T follicular helper cell (primary cell): ENCODE results near the gene CRAT.

Source experiments
- DNase-seq: peaks from one replicate; pipeline ENCODE4 v3.0.0-alpha.2; 2020; ENCODE audit warnings: low read depth

The CRAT gene

GRCh38 chr9:129089246-129089645 lies 21.3 kb downstream of the CRAT start:
- DNase-seq = no peak

DNA sequence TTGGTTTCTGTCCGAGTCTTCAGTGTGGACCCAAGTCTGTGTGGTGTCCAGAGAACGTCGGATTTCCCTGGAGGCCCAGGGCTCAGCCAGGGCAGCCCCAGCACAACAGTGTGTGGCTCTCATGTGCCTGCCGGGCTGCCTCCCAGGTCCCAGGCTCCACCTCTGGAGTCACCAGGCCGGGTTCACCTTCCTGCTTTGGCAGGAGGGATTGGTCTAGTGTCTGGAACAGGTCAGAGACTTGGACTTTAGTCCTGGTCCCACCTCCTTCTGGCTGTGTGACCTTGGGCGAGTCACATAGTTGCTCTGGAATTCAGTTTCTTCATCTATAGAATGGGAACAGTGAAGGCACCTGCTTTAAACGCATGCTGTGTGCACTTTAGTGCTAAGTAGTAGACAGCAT lies 26.5 kb downstream of the CRAT start:
- DNase-seq = no peak

- no peak for DNase-seq
These were observed 29.1 kb downstream of the CRAT start for GRCh38 chr9:129081388-129081904.

DNA sequence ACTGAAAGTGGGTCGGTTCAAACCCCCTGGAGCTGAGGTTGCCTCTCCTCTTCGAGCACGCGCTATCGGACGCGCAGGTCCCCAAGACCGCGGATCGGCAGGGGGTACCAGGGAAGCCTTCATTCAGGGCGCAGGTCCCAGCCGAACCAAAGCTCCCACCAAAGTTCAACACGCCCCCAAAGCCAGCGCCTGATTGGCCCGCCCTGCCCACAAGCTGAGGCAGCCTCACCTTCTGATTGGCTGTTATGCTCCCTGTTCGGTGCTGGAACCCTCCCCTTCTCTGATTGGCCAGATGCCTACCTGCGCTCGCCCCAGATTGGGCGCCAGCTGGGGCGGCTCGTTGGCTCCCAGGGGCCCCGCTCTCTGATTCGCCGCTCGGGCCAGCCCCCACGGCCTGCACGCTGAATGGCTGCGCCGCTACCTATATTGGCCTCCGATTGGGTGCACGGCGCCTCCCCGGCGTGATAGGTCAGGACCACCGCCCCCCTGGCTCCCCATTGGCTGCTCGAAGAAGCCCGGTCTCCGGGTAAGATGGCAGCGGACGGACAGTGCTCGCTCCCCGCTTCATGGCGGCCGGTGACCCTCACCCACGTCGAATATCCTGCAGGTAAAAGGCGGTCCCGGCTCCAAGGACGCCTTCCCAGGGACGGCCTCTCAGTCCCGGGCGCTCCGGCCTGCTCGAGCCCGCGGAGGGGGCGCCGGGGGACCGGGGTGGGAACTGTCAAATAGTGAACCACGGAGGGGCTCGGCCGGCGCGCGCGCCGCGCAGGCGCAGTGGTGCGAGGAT lies 29.8 kb downstream of the CRAT start, which contains the start of gene DOLPP1:
TSS of gene DOLPP1 (plus strand) at position 511 of the 787 bp plus-strand sequence. CDS start at position 532, 21 bp downstream.
- DNase-seq = peak; percentile 97

- DNase-seq = no peak
These were observed 30.3 kb downstream of the CRAT start for GRCh38 chr9:129080298-129080600.

DNA sequence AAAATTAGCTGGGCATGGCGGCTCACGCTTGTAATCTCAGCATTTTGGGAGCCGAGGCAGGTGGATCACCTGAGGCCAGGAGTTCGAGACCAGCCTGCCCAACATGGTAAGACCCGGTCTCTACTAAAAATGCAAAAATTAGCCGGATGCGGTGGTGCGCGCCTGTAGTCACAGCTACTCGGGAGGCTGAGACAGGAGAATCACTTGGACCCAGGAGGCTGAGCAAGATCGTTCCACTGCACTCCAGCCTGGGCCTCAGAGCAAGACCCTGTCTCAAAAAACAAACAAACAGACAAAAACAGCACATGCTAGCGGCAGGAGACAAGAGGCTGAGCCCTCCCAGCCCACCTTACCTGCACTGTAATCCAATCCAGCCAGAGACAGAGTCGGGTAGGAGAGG lies 30.8 kb downstream of the CRAT start:
- DNase-seq = no peak

GRCh38 chr9:129078691-129079503 lies 31.7 kb downstream of the CRAT start:
- DNase-seq = no peak

- no peak for DNase-seq
These were observed 33.4 kb downstream of the CRAT start for GRCh38 chr9:129077236-129077635.

DNA sequence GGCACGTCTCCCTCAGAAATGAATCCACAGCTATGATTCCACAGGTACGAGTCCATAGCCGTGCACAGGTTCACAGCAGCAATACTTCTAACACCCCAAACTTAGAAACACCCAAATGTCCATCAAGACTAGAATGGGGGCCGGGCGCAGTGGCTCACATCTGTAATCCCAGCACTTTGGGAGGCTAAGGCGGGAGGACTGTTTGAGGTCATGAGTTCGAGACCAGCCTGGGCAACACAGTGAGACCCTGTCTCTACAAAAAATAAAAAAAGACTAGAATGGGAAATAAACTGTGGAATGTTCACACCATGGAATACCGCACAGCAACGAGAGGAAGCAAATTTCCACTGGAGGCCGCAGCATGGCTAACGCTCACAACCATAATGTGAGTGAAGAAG lies 34.0 kb downstream of the CRAT start:
- no peak for DNase-seq

GRCh38 chr9:129075996-129076639 lies 34.5 kb downstream of the CRAT start:
- DNase-seq = no peak

DNA sequence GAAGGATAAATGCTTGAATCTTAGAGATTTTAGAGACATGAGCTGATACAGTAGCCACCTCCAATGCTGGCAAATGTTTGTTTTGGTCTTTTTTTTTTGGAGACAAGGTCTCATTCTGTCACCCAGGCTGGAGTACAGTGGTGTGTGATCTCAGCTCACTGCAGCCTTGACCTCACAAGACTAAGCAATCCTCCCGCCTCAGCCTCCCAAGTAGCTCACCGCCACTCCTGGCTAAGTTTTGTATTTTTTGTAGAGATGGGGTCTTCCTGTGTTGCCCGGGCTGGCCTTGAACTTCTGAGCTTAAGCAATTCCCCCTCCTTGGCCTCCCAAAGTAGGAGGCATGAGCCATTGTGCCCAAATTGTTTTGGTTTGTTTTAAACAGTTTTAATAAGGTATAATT lies 36.5 kb downstream of the CRAT start:
- no peak for DNase-seq

DNA sequence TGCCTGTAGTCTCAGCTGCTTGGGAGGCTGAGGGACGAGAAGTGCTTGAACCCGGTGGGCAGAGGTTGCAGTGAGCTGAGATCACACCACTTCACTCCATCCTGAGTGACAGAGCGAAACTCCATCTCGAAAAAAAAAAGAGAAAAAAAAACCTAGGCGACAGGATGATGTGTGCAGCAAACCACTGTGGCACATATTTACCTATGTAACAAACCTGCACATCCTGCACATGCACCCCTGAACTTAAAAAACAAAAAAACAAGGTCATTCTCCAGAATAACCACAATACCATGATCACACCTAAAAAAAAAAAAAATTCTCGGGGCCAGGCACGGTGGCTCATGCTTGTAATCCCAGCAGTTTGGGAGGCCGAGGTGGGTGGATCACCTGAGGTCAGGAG lies 37.2 kb downstream of the CRAT start:
- DNase-seq = no peak

DNA sequence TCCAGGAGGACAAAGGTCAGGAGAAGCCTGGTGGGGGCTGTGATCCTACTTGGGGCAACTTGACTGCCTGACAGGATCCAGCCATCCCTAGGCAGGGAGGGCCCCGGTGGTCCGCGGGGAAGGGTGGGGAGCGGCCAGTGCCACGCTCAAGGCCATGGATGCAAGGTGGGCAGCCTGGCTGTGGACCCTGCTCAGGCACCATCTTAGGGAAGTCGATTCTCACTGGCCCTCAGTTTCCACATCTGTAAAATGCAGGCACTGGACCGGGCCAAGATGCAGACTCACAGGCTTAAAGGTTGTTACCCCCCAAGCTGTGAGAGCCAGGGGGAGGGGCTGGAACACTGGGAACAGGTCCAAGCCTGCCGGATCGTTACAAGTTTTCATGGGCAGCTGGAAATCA lies 38.4 kb downstream of the CRAT start:
- DNase-seq = no peak

DNA sequence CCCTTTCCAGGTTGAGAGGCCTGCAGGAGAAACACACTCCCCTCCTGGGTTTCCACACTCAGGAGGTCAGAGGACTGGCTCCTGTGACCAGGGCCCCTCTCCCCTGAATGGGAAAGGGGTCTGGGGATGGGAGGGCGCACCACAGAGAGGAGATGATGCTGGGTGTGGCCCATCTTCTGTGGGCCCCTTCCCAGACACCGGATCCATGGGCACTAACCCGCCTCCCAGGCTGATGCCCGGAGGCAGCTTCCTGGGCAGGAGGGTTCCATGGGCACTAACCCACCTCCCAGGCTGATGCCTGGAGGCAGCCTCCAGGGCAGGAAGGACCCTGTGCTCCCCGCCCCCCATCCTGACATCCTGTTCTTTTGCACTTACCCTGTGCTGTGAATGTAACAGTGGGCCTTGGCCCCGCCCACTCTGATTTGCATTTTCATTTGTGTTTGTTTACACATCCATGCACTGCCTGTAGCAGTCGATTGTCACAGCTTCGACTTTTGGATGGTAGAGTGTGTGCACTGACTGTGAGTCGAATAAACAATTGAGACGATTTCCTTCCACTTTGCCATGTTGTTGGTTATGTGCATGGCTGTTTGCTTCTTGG lies 39.0 kb downstream of the CRAT start:
- DNase-seq = no peak

GRCh38 chr9:129070696-129071525 lies 39.7 kb downstream of the CRAT start:
- no peak for DNase-seq

DNA sequence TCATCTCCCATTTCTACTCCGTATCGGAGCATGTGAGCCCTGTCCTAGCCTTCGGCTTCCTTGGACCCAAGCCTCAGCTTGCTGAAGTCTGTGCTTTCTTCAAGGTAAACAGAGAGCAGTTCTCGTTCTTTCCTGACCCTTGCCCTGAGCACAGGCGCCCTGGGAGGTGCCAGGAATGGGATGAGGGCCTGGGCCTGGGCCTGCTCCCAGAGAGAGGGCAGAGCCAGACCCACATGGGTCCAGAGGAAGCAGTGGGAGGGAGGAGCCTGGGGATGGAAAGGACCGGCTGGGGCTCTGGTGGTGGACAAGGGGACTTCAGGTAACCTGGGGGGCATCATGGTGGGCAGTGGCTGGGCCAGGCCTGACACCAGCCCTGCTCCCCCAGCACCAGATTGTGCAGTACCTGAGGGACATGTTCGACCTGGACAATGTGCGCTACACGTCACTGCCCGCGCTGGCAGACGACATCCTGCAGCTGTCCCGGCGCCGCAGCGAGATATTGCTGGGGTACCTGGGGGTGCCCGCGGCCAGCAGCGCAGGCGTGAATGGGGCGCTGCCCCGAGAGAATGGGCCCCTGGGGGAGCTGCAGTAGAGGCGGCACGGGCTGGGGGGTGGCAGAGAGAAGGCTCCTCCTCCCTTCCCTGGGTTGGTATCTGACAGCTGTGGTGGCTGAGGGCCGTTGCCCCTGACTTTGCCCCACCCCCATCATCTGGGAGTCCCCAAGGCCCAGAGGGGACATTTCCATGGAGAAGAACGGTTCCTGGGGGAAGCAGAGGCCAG lies 40.5 kb downstream of the CRAT start:
- no peak for DNase-seq

GRCh38 chr9:129068990-129069861 lies 41.4 kb downstream of the CRAT start:
- DNase-seq = no peak

DNA sequence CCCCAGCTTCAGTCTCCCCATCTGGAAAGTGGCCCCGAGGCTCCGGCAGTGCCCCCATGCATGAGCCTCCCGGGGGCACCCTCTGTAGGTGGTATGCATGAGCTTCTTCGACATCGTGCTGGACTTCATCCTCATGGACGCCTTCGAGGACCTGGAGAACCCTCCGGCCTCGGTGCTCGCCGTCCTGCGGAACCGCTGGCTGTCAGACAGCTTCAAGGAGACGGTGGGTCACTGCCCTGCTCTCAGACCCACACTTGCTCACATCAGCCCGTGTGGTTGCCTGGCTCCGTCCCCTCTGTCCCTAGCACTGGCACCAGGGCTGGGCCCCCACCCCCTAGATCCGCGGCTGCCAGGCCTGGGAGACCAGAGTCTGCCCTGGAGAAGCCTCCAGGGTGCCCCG lies 42.5 kb downstream of the CRAT start:
- no peak for DNase-seq

DNA sequence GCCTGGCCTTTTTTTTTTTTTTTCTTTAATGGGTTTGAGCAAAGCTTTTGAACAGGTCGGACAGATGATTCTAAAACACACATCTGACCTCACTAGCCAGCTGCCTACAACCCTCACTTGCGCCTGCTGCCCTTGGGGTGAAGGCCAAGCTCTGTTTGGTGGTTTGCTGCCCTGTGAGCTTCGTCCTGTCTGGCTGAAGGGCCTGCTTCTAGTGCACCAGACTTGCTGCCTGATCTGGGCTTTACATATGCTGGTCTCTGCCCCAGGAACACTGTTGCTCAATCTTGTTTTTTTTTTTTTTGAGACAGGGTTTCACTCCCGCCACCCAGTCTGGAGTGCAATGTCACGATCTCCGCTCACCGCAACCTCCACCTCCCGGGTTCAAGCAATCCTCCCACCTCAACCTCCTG lies 46.1 kb downstream of the CRAT start:
- DNase-seq = no peak

GRCh38 chr9:129063061-129063460 lies 47.5 kb downstream of the CRAT start:
- no peak for DNase-seq
